PFSK-1 (cell line): ENCODE data around the gene SFMBT2.

Experiments used
- FOXP2 ChIP-seq: optimal IDR thresholded peaks from 2 replicates; pipeline ENCODE3; 2011; ENCODE audit warnings: borderline replicate concordance, control low read depth, inconsistent platforms; ENCODE audit not compliant: insufficient read depth; ENCODE audit errors: extremely low read length, extremely low read depth
- POLR2AphosphoS5 ChIP-seq: IDR thresholded peaks from 2 replicates; pipeline ENCODE4 v1.6.1; 2012; ENCODE audit warnings: low read depth, mild to moderate bottlenecking, control low read depth, low read length, moderate library complexity
- REST ChIP-seq, 2 experiments: IDR thresholded peaks; 2 replicates each; pipeline versions ENCODE4 v1.6.1 to v1.8.0; 2011 to 2012; ENCODE audit warnings: low read depth in 2 of 2, low read length in 2 of 2, control low read depth in 1 of 2, inconsistent platforms in 1 of 2, mild to moderate bottlenecking in 1 of 2, moderate library complexity in 1 of 2; ENCODE audit not compliant: insufficient read depth in 1 of 2
- SIN3A ChIP-seq: IDR thresholded peaks from 2 replicates; pipeline ENCODE4 v1.6.1; 2012; ENCODE audit warnings: mild to moderate bottlenecking, low read length, moderate library complexity, borderline replicate concordance; ENCODE audit not compliant: insufficient read depth
- TAF1 ChIP-seq: IDR thresholded peaks from 2 replicates; pipeline ENCODE4 v1.6.1; 2012; ENCODE audit warnings: low read length, control low read depth, borderline replicate concordance; ENCODE audit not compliant: insufficient read depth

The SFMBT2 gene

GRCh38 chr10:7433861-7434260 is 23.0 kb upstream of the SFMBT2 start:
- TF ChIP-seq REST (IDR thresholded peaks at IDR 0.05; ENCODE audit: insufficient read depth in 1 of 2, low read depth in 2 of 2, low read length in 2 of 2) (no peak), POLR2AphosphoS5 (no peak), FOXP2 (no peak)

- TF ChIP-seq SIN3A (no peak), REST (IDR thresholded peaks at IDR 0.05; ENCODE audit: insufficient read depth in 1 of 2, low read depth in 2 of 2, low read length in 2 of 2) (no peak), POLR2AphosphoS5 (no peak), TAF1 (no peak), FOXP2 (no peak)
Observed at GRCh38 chr10:7432884-7433726, 22.3 kb upstream of the SFMBT2 start.

GRCh38 chr10:7428673-7429350 is 18.0 kb upstream of the SFMBT2 start:
- TF ChIP-seq REST (IDR thresholded peaks at IDR 0.05; ENCODE audit: insufficient read depth in 1 of 2, low read depth in 2 of 2, low read length in 2 of 2), result no peak
- no peak for TF ChIP-seq SIN3A
- TF ChIP-seq POLR2AphosphoS5, result no peak
- TF ChIP-seq TAF1, result no peak
- TF ChIP-seq FOXP2, result no peak

GRCh38 chr10:7426349-7426748 is 15.5 kb upstream of the SFMBT2 start:
- TF ChIP-seq POLR2AphosphoS5 (no peak), TAF1 (no peak), REST (IDR thresholded peaks at IDR 0.05; ENCODE audit: insufficient read depth in 1 of 2, low read depth in 2 of 2, low read length in 2 of 2) (no peak), SIN3A (no peak), FOXP2 (no peak)
